ENCODE data around the gene PAQR3. TPM values are rescaled to one million over a fixed set of nuclear protein-coding genes. Genes with fewer than 3 reads are reported as not detected.

Gene PAQR3
- total and polyA plus RNA-seq, 2 experiments from 2014 or later = 15.9 to 36.3 TPM

DNA sequence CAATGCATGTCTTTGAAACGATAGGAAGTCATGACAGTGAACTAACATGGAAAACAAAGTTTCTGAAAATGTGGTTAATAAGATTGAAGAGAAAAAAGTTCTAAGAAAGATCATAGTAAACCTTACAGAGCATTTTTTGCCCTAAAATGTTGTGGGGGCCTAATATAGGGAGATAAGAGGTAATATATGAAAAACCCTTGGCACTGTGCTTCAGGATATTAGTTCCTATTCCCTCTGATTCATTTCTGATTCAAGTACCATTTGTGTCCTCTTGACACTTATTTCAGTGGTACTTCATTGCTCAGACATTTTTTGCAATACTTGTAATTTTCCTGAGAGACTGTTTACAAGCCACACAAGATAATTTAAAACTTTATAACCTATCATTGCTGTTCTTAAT, 35.1 kb downstream of the PAQR3 start:
- no peak overlapping the region for H3K4me3 ChIP-seq
- DNase-seq (ENCODE audit: low spot score) (no peak), ATAC-seq (no peak)
- no peaks in the 10 kb centered on the region for H3K27me3 Mint-ChIP-seq (ENCODE audit: insufficient read depth, low read depth, poor library complexity)
- TF ChIP-seq REST (IDR thresholded peaks at IDR 0.05; ENCODE audit: unreplicated experiment) = no peak
- TF ChIP-seq EZH2 (IDR thresholded peaks at IDR 0.05; ENCODE audit: low read depth, unreplicated experiment) = no peak
- TF ChIP-seq JUNB (IDR thresholded peaks at IDR 0.05; ENCODE audit: unreplicated experiment) = no peak
- no peak for TF ChIP-seq POLR2AphosphoS5 (IDR thresholded peaks at IDR 0.05; ENCODE audit: low read depth)
- TF ChIP-seq STAT1 (IDR thresholded peaks at IDR 0.05; ENCODE audit: unreplicated experiment) = no peak
- no peak for TF ChIP-seq CREB1 (CRISPR knock-in tag; IDR thresholded peaks at IDR 0.05; ENCODE audit: low read depth)
- TF ChIP-seq, protein P1, sequence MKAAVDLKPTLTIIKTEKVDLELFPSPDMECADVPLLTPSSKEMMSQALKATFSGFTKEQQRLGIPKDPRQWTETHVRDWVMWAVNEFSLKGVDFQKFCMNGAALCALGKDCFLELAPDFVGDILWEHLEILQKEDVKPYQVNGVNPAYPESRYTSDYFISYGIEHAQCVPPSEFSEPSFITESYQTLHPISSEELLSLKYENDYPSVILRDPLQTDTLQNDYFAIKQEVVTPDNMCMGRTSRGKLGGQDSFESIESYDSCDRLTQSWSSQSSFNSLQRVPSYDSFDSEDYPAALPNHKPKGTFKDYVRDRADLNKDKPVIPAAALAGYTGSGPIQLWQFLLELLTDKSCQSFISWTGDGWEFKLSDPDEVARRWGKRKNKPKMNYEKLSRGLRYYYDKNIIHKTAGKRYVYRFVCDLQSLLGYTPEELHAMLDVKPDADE (IDR thresholded peaks at IDR 0.05) = no peak
- no peak for TF ChIP-seq ZNF114 (CRISPR knock-in tag; IDR thresholded peaks at IDR 0.05)
- TF ChIP-seq, protein P2, sequence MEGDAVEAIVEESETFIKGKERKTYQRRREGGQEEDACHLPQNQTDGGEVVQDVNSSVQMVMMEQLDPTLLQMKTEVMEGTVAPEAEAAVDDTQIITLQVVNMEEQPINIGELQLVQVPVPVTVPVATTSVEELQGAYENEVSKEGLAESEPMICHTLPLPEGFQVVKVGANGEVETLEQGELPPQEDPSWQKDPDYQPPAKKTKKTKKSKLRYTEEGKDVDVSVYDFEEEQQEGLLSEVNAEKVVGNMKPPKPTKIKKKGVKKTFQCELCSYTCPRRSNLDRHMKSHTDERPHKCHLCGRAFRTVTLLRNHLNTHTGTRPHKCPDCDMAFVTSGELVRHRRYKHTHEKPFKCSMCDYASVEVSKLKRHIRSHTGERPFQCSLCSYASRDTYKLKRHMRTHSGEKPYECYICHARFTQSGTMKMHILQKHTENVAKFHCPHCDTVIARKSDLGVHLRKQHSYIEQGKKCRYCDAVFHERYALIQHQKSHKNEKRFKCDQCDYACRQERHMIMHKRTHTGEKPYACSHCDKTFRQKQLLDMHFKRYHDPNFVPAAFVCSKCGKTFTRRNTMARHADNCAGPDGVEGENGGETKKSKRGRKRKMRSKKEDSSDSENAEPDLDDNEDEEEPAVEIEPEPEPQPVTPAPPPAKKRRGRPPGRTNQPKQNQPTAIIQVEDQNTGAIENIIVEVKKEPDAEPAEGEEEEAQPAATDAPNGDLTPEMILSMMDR (conservative IDR thresholded peaks at IDR 0.05; ENCODE audit: low read depth in 2 of 2) = no peak
- no peak for TF ChIP-seq NANOG (IDR thresholded peaks at IDR 0.05; ENCODE audit: borderline replicate concordance)
- no peak for TF ChIP-seq ZNF331 (CRISPR knock-in tag; IDR thresholded peaks at IDR 0.05; ENCODE audit: low read depth)
- no peak for TF ChIP-seq EZH2phosphoT487 (IDR thresholded peaks at IDR 0.05; ENCODE audit: unreplicated experiment)
- TF ChIP-seq, protein P3, sequence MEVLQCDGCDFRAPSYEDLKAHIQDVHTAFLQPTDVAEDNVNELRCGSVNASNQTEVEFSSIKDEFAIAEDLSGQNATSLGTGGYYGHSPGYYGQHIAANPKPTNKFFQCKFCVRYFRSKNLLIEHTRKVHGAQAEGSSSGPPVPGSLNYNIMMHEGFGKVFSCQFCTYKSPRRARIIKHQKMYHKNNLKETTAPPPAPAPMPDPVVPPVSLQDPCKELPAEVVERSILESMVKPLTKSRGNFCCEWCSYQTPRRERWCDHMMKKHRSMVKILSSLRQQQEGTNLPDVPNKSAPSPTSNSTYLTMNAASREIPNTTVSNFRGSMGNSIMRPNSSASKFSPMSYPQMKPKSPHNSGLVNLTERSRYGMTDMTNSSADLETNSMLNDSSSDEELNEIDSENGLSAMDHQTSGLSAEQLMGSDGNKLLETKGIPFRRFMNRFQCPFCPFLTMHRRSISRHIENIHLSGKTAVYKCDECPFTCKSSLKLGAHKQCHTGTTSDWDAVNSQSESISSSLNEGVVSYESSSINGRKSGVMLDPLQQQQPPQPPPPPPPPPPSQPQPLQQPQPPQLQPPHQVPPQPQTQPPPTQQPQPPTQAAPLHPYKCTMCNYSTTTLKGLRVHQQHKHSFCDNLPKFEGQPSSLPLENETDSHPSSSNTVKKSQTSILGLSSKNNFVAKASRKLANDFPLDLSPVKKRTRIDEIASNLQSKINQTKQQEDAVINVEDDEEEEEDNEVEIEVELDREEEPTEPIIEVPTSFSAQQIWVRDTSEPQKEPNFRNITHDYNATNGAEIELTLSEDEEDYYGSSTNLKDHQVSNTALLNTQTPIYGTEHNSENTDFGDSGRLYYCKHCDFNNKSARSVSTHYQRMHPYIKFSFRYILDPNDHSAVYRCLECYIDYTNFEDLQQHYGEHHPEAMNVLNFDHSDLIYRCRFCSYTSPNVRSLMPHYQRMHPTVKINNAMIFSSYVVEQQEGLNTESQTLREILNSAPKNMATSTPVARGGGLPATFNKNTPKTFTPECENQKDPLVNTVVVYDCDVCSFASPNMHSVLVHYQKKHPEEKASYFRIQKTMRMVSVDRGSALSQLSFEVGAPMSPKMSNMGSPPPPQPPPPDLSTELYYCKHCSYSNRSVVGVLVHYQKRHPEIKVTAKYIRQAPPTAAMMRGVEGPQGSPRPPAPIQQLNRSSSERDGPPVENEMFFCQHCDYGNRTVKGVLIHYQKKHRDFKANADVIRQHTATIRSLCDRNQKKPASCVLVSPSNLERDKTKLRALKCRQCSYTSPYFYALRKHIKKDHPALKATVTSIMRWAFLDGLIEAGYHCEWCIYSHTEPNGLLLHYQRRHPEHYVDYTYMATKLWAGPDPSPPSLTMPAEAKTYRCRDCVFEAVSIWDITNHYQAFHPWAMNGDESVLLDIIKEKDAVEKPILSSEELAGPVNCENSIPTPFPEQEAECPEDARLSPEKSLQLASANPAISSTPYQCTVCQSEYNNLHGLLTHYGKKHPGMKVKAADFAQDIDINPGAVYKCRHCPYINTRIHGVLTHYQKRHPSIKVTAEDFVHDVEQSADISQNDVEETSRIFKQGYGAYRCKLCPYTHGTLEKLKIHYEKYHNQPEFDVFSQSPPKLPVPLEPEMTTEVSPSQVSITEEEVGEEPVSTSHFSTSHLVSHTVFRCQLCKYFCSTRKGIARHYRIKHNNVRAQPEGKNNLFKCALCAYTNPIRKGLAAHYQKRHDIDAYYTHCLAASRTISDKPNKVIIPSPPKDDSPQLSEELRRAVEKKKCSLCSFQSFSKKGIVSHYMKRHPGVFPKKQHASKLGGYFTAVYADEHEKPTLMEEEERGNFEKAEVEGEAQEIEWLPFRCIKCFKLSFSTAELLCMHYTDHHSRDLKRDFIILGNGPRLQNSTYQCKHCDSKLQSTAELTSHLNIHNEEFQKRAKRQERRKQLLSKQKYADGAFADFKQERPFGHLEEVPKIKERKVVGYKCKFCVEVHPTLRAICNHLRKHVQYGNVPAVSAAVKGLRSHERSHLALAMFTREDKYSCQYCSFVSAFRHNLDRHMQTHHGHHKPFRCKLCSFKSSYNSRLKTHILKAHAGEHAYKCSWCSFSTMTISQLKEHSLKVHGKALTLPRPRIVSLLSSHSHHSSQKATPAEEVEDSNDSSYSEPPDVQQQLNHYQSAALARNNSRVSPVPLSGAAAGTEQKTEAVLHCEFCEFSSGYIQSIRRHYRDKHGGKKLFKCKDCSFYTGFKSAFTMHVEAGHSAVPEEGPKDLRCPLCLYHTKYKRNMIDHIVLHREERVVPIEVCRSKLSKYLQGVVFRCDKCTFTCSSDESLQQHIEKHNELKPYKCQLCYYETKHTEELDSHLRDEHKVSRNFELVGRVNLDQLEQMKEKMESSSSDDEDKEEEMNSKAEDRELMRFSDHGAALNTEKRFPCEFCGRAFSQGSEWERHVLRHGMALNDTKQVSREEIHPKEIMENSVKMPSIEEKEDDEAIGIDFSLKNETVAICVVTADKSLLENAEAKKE (CRISPR knock-in tag; IDR thresholded peaks at IDR 0.05) = no peak
- no peaks in the 10 kb centered on the region for H3K9me2 ChIP-seq (ENCODE audit: insufficient read depth)
- no peak overlapping the region for H2AFZ ChIP-seq
- no peak overlapping the region for H3K4me3 Mint-ChIP-seq
- H3K4me2 ChIP-seq = no peak overlapping the region
- H3K4me1 Mint-ChIP-seq = no peaks in the 10 kb centered on the region
- H3K36me3 ChIP-seq (ENCODE audit: insufficient read depth) = no peaks in the 10 kb centered on the region
- no peaks in the 10 kb centered on the region for H3K36me3 Mint-ChIP-seq (ENCODE audit: low read depth)
- no peak overlapping the region for H3K27ac ChIP-seq (ENCODE audit: low read depth)
- H3K4me1 ChIP-seq (ENCODE audit: insufficient read depth) = no peaks in the 10 kb centered on the region
- H4K20me1 ChIP-seq (replicated peaks; ENCODE audit: insufficient read depth) = no peaks in the 10 kb centered on the region
- H3K27ac Mint-ChIP-seq = no peak overlapping the region
- H3K27me3 ChIP-seq (ENCODE audit: insufficient read depth) = no peaks in the 10 kb centered on the region
- H3K79me2 ChIP-seq (replicated peaks; ENCODE audit: insufficient read depth) = no peaks in the 10 kb centered on the region
- H3K9me3 Mint-ChIP-seq = no peaks in the 10 kb centered on the region
- H3F3A ChIP-seq (replicated peaks; ENCODE audit: low read depth) = no peaks in the 10 kb centered on the region

Measured in GM23338 (cell line).